Neural crest cell (in vitro differentiated cells): ENCODE results near the gene NR4A3. TPM values are rescaled to one million over a fixed set of nuclear protein-coding genes. Genes with fewer than 3 reads are reported as not detected.

Experiments
- DNase-seq: peaks from one replicate; pipeline ENCODE4 v3.0.0; 2021; ENCODE audit warnings: low read depth, mixed read lengths, low spot score
- H3K27ac Mint-ChIP-seq: one replicate; pipeline ENCODE4 v1.8.0; 2021; ENCODE audit warnings: mild to moderate bottlenecking, mixed read lengths; ENCODE audit not compliant: unreplicated experiment
- H3K27me3 Mint-ChIP-seq: 2 replicates; pipeline ENCODE4 v1.8.0; 2021; ENCODE audit warnings: low read depth, mild to moderate bottlenecking, mixed read lengths
- H3K36me3 Mint-ChIP-seq: 2 replicates; pipeline ENCODE4 v1.8.0; 2021; ENCODE audit warnings: low read depth, mild to moderate bottlenecking, mixed read lengths
- H3K4me1 Mint-ChIP-seq: 2 replicates; pipeline ENCODE4 v1.8.0; 2021; ENCODE audit warnings: mixed read lengths
- H3K4me3 Mint-ChIP-seq: one replicate; pipeline ENCODE4 v1.8.0; 2021; ENCODE audit warnings: mild to moderate bottlenecking, mixed read lengths
- H3K9me3 Mint-ChIP-seq: 2 replicates; pipeline ENCODE4 v1.8.0; 2021; ENCODE audit warnings: mixed read lengths
- total RNA-seq: library from RNA; stranded (reverse); gene quantifications from 2 replicates; pipeline ENCODE4 v1.2.1, GENCODE V29; 2021
- TF ChIP-seq, protein P1 (sequence below): fragments of 200-600 bp; sonication (generic); conservative IDR thresholded peaks from 2 replicates; pipeline ENCODE4 v1.5.0; 2021; ENCODE audit warnings: antibody characterized with exemption, mild to moderate bottlenecking

The NR4A3 gene
- total RNA-seq, 1 donor from 2014 or later = 0.93 TPM

- Mint-ChIP-seq H3K27me3 (no peaks in the 10 kb centered on the region), H3K4me1 (no peaks in the 10 kb centered on the region), H3K4me3 (no peak overlapping the region)
Measured at GRCh38 chr9:99878651-99879050, 57.0 kb downstream of the NR4A3 start.

GRCh38 chr9:99881769-99882168 lies 60.1 kb downstream of the NR4A3 start:
- TF ChIP-seq, protein P1, sequence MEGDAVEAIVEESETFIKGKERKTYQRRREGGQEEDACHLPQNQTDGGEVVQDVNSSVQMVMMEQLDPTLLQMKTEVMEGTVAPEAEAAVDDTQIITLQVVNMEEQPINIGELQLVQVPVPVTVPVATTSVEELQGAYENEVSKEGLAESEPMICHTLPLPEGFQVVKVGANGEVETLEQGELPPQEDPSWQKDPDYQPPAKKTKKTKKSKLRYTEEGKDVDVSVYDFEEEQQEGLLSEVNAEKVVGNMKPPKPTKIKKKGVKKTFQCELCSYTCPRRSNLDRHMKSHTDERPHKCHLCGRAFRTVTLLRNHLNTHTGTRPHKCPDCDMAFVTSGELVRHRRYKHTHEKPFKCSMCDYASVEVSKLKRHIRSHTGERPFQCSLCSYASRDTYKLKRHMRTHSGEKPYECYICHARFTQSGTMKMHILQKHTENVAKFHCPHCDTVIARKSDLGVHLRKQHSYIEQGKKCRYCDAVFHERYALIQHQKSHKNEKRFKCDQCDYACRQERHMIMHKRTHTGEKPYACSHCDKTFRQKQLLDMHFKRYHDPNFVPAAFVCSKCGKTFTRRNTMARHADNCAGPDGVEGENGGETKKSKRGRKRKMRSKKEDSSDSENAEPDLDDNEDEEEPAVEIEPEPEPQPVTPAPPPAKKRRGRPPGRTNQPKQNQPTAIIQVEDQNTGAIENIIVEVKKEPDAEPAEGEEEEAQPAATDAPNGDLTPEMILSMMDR = no peak
- DNase-seq = no peak
- H3K4me3 Mint-ChIP-seq = no peak overlapping the region
- H3K27me3 Mint-ChIP-seq = no peaks in the 10 kb centered on the region
- H3K36me3 Mint-ChIP-seq = peaks cover 3% of the 10 kb centered on the region
- no peak overlapping the region for H3K27ac Mint-ChIP-seq
- H3K9me3 Mint-ChIP-seq = peaks cover 3% of the 10 kb centered on the region
- no peaks in the 10 kb centered on the region for H3K4me1 Mint-ChIP-seq

More at GRCh38 chr9:99878651-99879050, 57.0 kb downstream of the NR4A3 start:
- TF ChIP-seq, protein P1 = no peak
- H3K27ac Mint-ChIP-seq = no peak overlapping the region
- no peak for DNase-seq
- peaks cover 3% of the 10 kb centered on the region for H3K36me3 Mint-ChIP-seq
- peaks cover 3% of the 10 kb centered on the region for H3K9me3 Mint-ChIP-seq

GRCh38 chr9:99885747-99886146 lies 64.1 kb downstream of the NR4A3 start:
- no peak overlapping the region for H3K27ac Mint-ChIP-seq
- no peaks in the 10 kb centered on the region for H3K27me3 Mint-ChIP-seq
- TF ChIP-seq, protein P1 = no peak

DNA sequence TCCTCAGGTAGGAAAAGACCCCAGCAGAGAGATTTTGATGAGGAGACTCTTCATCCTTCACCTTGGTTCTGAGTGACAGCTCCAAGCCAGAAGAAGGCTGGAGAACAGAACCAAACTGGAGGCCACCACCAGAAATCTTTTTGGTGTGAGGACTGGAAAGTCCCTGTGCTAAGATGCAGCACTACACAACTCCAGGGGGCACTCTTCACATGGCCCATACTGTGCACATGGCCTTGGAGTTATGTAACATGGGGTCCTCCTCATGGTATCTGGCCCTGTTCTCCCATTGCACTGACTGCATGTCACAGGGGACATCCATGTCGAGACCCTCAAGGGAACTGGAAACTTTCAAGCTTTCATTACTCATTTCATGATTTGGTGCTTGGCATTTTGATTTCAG lies 67.4 kb downstream of the NR4A3 start:
- no peaks in the 10 kb centered on the region for H3K36me3 Mint-ChIP-seq
- H3K9me3 Mint-ChIP-seq = no peaks in the 10 kb centered on the region
- no peak for DNase-seq
- H3K27me3 Mint-ChIP-seq = no peaks in the 10 kb centered on the region
- H3K27ac Mint-ChIP-seq = no peak overlapping the region
- no peak overlapping the region for H3K4me3 Mint-ChIP-seq
- no peaks in the 10 kb centered on the region for H3K4me1 Mint-ChIP-seq
- TF ChIP-seq, protein P1 = no peak

More at GRCh38 chr9:99885747-99886146, 64.1 kb downstream of the NR4A3 start:
- Mint-ChIP-seq H3K9me3 (no peaks in the 10 kb centered on the region), H3K4me3 (no peak overlapping the region), H3K4me1 (no peaks in the 10 kb centered on the region), H3K36me3 (no peaks in the 10 kb centered on the region)
- DNase-seq = no peak

DNA sequence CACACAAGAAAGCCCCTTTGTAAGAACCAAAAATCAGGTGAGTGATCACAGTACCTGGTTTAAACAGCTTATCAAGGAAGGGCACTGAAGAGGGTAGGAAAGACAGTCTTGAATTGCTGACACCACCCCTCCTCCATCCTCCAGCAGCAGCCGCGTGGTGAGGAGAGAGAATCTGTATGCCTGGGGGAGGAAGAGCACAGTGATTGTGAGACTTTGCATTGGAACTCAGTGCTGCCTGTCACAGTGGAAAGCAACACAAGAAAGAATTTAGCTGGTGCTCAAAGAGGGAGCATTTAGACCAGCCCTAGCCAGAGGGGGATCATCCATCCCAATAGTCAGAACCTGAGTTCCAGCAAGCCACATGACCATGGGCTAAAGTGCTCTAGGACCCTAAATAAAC lies 73.1 kb downstream of the NR4A3 start:
- Mint-ChIP-seq H3K4me1 (no peaks in the 10 kb centered on the region), H3K36me3 (no peaks in the 10 kb centered on the region), H3K9me3 (no peaks in the 10 kb centered on the region), H3K4me3 (no peak overlapping the region), H3K27ac (no peak overlapping the region), H3K27me3 (peaks cover 11% of the 10 kb centered on the region)
- DNase-seq = no peak
- TF ChIP-seq, protein P1 = no peak

GRCh38 chr9:99895510-99895909 lies 73.8 kb downstream of the NR4A3 start:
- H3K4me1 Mint-ChIP-seq = no peaks in the 10 kb centered on the region
- TF ChIP-seq, protein P1 = no peak
- DNase-seq = no peak
- peaks cover 14% of the 10 kb centered on the region for H3K27me3 Mint-ChIP-seq
- no peak overlapping the region for H3K27ac Mint-ChIP-seq
- no peak overlapping the region for H3K4me3 Mint-ChIP-seq
- H3K9me3 Mint-ChIP-seq = no peaks in the 10 kb centered on the region
- H3K36me3 Mint-ChIP-seq = no peaks in the 10 kb centered on the region
